Suppressor macrophage treated with lipopolysaccharide for 4 hours (primary cell): ENCODE data around the gene RPL21.
"Not testable (repeated sequence)": the region's sequence is repeated elsewhere in the genome, so short reads cannot be mapped to it uniquely, and the experiment has no call there.

Source experiments
- DNase-seq: peaks from one replicate; pipeline ENCODE4 v3.0.0-alpha.2; 2020

RPL21 gene

DNA sequence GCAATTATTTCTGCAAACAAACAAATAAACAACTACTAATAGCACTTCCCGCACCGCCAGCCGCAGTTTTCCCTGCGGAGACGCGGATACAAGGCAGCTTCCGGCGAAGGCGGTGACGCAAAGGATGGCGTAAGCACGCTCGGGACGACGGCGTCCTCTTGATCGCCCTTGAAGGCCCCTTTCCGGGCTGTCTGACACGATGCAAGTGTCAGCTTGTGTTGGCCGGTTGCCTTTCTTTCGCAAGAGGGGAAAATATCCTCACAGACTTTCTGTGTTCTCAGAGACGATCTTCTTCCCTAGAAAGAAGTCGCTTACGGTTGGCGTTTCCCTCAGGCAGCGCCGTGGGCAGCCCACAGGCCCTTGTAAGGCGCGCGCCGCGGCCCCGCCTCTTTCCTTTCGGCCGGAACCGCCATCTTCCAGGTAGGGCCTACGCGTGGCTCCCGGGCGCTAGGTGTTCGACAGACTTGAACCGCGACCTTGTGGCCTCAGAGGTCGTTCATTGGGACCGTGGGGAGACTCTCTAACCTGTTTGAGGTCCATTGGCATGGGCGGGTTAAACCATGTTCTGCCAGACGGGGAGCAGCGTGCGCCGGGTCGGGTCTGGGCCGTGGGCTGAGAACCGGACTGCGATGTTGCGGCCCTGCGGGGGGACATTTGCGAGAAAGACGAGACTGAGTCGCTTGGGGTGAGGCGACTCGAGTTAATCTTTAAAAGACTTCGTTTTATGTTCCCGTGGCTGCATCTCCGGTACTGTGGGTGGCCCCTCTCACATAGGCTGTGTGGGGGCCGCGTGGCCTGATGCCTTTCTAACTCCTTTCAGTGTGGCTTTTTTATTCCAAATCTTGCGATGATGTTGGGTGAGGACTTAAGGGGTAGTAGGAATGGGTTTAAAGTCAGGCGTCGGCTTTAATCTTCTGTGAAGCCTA, at the start of gene RPL21:
Gene RPL21 (plus strand): TSS at position 393 of the 926 bp plus-strand sequence. CDS start 2,219 bp downstream, outside the sequence.
- DNase-seq, result peak; percentile 98

DNA sequence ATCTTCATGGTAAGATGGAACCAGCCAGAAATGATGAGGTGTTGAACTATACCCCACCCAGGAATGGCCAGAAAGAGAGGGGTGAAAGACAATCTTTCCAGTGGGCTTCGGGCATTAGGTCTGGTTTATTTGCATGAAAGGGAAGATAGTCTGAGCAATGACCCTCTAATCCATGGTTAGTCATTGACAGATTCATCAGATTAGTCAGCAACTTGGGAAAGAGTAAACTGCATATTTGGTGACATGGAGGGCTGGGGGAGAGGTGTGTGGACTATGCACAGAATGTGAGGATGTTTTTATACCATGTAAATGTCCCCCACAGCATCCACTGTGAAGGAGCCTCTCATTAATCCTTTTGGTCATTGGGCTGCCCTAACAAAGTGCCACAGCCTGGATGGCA, 49.7 kb upstream of the RPL21 start:
- DNase-seq, result no peak

DNA sequence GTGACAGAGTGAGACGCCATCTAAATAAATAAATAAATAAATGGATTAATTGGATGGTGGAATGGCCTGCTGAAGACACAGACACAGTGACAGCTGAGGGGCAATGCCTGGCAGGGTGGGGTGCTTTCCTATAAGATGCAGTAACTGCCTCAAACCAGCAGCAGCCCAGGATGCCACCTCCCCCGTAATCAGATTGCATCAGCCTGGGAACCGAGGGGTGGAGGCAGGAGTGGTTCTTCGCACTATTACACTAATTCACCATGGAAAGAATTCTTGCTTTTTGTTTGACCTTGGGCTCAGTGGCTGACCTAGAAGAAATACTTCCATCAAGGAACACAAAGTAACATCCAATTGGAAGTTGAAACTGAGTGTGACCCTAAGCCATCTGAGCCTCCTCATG, 48.2 kb upstream of the RPL21 start:
- DNase-seq, result no peak

DNA sequence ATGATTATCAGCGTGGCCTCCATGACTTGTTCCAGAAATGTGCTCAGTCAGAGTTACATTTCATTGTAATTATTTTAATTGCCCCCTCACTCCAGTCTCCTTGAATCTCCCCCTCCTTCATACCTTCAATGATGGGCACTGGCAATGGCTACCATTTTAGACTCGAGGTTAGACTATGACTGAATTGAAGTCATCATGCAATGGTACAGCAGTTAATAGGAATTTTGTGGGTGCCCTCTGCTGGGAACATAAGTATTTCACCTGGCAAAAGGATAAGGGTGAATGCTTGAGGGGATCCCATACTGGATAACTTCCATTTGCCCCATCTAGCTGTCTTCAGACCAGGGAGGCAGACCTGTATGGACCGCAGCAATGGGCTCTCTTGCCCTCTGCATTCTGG, 47.5 kb upstream of the RPL21 start:
- DNase-seq, result peak; percentile 33

DNA sequence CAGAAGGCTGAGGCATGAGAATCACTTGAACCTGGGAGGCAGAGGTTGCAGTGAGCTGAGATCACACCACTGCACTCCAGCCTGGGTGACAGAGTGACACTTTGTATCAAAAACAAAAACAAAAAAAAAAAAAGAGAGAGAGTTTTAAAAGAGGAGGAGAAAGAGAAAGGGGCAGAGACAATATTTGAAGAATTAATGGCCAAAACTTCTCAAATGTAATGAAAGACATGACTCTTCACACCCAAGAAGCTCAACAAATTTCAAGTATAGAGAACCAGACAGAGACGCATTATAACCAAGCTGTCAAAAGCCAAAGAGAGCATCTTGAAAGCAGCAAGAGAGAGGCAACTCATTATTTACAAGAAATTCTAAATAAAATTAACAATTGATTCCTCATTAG, 42.8 kb upstream of the RPL21 start:
- no peak for DNase-seq

DNA sequence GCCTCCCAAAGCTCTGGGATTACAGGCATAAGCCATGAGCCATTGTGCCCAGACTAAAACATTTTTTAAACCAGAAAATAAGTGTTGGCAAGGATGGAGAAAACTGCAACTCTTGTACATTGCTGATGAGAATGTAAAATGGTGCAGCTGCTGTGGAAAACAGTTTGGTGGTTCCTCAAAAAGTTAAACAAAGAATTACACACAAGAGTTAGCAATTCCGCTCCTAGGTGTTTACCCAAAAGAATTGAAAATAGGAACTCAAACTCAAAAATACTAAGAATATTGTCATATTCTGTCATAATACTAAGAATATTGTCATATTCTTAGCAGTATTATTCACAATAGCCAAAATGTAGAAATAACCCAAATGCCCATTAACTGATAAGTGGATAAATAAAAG, 40.1 kb upstream of the RPL21 start:
- no peak for DNase-seq

DNA sequence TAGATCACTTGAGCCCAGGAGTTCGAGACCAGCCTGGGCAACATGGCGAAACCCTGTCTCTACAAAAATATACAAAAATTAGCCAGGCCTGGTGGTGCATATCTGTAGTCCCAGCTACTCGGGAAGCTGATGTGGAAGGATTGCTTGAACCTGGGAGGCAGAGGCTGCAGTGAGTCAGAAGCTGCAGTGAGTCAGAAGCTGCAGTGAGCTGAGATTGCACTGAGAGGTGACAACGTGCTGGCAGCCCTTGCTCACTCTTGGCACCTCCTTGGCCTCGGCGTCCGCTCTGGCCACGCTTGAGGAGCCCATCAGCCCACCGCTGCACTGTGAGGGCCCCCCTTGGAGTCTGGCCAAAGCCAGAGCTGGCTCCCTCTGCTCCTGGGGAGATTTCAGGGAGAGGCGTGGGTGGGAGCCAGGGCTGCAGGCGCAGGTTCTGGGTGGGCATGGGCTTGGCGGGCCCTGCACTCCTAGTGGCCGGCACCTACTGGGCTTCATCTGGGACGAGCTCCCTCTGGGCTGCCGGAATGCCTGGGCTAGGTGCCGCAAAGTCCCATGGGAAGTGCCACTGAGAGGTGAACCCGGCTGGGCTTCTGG, 39.5 kb upstream of the RPL21 start:
- DNase-seq, result peak; percentile 24

DNA sequence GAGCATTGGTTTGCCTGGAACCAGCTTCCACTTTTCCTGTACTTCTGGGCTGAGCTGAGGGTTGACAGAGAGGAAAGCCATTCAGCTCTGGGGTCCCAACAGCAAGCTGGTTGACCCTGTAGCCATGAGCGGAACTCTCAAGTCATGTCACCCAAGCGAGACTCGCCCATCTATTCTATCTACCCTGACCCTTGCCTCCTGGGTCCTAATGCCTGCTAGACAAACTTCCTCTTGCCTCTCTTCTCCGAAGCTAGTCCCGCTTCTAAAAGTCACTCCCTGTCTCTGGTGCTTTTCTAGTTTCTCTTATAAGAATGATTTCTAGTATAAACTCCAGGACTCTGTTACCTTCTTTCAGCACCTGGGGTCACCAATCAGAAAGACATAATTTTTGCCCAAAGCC, 38.0 kb upstream of the RPL21 start:
- not testable (repeated sequence) for DNase-seq

DNA sequence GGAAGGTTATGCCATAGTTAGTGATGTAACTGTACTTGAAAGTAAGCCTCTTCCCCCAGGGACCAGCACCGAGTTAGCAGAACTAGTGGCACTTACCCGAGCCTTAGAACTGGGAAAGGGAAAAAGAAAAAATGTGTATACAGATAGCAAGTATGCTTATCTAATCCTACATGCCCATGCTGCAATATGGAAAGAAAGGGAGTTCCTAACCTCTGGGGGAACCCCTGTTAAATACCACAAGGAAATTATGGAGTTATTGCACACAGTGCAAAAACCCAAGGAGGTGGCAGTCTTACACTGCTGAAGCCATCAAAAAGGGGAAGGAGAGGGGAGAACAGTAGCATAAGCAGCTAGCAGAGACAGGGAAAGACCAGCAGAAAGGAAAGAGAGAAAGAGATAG, 33.6 kb upstream of the RPL21 start:
- peak; percentile 43 for DNase-seq

DNA sequence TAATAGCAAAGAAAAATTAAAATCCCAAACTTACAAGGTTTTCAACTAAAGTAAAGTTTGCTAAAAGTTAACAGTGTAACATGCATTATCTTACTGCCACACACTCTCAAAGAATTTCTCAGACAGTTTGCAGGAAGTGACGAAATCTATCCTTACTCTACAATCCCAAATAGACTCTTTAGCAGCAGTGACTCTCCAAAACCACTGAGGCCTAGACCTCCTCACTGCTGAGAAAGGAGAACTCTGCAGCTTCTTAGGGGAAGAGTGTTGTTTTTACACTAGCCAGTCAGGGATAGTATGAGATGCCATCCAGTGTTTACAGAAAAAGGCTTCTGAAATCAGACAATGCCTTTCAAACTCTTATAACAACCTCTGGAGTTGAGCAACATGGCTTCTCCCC, 32.5 kb upstream of the RPL21 start:
- DNase-seq, result peak; percentile 14

DNA sequence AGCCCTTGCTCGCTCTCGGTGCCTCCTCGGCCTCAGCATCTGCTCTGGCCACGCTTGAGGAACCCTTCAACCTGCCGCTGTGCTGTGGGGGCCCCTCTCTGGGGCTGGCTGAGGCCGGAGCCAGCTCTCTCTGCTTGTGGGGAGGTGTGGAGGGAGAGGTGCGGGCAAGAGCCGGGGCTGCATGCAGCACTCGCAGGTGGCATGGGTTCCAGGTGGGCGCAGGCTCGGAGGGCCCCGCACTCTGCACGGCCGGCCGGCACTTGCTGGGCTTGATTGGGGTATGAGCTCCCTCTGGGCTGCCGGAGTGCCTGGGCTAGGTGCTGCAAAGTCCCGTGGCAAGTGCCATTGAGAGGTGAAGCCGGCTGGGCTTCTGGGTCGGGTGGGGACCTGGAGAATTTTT, 31.7 kb upstream of the RPL21 start:
- DNase-seq, result no peak

DNA sequence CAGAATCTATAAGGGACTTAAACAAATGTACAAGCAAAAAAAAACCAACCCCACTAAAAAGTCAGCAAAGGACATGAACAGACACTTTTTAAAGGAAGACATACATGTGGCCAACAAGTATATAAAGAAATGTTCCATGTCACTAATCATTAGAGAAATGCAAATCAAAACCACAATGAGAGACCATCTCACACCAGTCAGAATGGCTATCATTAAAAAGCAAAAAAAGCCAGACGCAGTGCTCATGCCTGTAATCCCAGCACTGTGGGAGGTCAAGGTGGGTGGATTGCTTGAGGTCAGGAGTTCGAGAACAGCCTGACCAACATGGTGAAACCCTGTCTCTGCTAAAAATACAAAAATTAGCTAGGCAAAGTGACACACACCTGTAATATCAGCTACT, 29.3 kb upstream of the RPL21 start:
- not testable (repeated sequence) for DNase-seq

DNA sequence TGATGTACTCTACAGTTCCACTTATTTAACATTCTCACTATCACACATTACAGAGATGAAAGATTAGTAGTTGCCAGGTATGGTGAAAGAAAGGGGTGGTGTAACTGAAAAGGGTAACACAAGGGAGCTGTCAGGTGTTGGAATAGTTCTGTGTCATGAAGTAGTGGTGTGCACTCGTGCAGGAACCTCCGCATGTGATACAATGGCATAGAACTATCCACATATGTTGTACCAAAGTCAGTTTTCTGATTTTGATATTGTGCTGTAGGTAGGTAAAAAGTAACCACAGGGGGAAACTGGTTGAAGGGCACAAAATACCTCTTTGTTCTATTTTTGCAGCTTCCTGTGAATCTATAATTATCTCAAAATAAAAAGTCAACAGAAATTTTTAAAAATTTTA, 24.4 kb upstream of the RPL21 start:
- DNase-seq, result no peak

DNA sequence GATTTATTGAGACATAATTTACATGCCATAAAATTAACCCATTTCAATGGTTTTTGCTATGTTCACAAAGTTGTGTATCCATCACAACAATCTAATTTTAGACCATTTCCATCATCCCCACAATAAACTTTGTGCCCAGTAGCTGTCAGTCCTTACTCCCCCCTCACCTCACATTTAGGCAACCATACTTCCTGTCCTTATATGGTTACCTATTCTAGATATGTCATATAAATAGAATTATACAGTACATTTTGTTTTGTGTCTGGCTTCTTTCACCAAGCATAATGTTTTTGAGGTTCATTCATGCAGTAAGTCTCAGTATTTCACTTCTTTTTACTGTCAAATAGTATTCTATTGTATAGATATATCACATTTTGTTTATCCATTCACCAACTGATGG, 23.2 kb upstream of the RPL21 start:
- no peak for DNase-seq

DNA sequence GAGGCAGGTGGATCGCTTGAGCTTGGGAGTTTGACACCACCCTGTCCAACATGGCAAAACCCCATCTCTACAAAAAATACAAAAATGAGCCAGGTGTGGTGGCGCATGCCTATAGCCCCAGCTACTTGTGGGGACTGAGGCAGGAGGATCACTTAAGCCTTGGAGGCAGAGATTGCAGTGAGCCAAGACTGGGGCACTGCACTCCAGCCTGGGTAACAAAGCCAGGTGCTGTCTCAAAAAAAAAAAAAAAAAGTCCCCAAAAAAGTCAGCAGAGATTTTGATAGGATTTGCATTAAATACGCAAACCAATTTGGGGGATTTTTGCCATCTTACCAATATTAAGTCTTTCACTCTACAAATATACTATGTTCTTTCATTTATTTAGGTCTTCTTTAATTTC, 21.7 kb upstream of the RPL21 start:
- DNase-seq, result no peak

DNA sequence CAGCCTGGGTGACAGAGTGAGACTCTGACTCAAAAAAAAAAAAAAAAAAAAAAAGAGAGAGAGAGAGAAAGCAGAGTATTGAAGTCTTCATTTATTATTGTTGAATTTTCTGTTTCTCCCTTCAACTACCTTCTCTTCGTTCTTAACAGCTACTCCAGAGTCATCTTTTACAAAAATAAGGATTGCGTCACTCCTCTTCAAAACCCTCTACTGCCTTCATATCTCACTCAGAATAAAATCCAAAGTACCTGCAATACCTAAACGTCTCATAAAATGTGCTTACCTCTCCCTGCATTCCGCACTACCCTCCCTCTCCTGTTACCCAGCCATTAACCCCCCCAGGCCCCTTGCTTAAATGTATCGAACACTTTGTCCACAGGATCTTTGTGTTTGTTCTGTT, 17.4 kb upstream of the RPL21 start:
- DNase-seq, result no peak

DNA sequence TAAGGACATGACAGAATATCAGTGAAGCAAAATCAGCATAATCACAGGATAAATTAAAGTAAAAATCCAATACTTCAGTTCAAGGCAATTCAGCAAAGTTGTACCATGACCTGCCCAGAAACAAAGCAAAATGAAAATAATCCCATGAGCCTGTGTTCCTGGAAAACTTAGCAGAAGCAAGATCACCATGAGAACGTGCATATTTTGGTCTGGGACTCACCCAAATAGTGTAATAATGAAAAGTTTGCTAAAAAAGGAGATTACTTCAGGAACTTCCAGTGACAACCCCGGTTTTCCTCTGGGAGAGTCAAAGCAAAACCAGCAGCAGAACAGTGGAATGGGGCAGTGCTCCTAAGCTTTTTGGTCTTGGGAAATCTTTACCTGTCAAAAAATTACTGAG, 14.9 kb upstream of the RPL21 start:
- DNase-seq, result peak; percentile 25

DNA sequence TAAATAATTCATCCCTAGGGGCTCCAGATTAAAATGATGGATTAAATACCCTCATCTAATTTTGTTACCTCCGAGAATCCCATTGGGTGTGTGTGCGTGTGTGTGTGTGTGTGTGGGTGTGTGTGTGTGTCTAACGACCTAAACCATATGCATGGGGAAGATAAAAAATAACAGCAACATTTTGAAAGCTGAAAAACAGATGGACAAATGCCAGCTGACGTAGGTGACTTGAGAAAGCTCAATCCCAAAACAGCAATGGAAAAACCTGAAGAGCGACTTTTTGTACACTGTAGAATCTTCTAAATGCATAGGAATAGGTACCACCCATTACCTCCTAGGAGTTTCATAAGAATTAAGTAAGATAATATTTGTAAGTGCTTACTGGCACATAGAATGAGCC, 8.7 kb upstream of the RPL21 start:
- DNase-seq, result no peak

DNA sequence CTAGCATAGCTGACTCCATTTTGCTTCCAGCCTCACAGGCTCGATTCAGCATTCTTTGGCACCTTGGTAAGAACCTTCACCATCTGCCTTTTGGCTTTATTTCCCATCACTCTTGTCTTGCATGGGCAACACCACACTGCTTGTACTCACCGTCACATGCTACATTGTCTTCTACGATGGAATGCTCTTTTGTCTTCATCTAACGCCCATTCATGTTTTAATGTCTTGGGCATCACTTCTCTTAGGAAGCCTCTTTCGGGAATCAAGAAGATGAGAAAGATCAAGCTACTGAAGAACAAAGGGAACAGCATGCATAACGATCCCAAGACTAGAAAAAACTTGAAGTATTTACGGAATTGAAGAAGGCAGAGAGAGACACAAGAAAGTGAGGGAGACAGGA, 5.7 kb upstream of the RPL21 start:
- DNase-seq, result no peak

DNA sequence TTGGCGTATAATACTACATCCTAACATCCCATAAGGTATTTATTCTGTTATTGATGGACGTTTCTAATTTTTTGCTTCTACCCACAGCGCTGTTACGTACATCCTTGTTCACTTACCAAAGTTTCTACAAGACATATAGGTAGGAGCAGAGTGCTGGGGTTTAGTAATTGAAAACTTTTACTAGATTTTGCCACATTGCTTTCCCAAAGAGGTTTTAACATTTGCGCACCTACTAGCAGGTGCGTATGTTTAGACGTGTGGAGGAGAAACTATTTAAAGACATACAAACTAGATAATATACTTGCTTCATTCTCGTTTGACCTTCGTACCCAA, 559 bp upstream of the RPL21 start:
- no peak for DNase-seq

DNA sequence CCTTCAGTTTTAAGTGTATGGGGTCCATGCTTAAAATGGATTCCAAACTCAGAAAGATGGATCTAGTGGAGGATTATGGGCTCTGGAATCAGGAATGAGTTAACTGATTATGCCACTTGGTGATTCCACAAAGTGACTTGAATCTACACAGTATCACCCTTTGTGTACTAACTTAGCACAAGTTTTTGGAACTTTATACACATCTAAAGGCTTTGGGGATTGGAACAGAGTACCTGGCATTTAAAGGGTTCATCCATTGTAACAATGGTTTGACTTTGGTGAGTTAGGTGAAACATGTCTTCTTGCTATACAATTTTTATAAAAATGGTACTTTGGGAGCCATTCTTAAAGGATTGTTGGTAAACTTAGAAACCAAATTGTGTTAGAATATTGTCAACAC, 1.1 kb downstream of the RPL21 start:
- no peak for DNase-seq

DNA sequence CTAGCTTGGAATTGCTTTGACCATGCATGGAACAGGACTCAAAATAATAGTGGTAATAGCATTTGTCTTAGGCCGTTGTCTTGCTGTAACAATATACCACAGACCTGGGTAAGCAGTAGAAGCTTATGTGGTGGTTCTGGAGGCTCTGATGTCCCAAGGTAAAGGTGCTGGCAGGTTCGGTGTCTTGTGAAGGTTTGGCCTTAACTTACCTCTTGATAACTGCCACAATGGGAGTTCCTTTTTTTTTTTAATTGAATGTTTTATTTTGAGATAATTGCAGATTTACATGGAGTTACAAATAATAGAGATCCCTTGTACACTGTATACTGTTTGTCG, 5.8 kb downstream of the RPL21 start:
- no peak for DNase-seq

DNA sequence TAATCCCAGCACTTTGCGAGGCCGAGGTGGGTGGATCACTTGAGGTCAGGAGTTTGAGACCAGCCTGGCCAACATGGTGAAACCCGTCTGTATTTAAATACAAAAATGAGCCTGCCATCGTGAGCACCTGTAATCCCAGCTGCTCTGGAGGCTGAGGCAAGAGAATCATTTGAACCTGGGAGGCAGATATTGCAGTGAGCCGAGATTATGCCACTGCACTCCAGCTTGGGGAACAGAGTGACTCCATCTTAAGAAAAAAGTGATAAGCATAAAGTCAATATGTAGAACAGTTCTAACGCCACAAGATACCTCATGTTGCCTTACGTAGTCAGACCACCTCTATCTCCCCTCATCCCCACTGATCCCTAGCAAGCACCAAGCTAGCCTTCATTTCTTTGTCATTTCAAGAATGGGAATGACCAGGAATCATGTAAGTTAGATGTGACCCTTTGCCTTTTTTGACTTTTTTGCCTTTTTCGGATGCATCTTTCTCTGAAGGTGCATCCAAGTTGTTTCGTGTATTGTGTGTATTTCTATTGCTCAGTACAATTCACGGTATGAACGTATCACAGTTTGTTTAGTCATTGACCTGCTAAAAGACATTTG, 6.4 kb downstream of the RPL21 start:
- DNase-seq, result no peak

DNA sequence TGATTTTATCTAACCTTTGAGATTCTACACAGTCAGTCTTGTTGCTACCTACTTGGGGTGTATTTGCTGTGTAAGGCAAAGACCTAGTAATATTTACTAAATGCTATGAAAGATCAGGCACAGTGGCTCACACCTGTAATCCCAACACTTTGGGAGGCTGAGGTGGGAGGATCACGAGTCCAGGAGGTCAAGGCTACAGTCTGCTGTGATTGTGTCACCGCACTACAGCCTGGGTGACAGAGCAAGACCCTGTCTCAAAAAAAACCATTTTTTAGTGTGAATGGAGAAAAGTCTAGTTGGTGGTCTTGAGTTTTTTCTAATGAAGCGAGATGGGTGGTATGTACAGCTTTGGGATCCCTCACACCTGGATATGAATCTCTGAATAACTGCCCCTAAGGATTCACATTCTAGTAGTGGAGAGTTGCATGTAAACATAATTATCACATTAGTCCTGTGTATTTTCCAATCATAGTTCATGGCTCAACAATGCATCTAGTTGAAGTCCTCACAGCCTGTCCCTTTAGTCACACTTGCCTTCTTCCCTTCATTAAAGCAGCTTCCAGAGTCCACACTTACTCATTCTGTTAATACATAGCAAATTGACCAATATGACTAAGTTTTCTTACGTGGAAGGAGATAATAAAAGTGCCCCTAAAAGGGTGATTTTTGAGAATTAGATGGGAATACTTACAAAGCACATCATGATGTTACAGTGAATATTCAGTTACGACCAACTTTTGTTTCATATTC, 7.5 kb downstream of the RPL21 start:
- DNase-seq, result no peak
